Activated CD8-positive, alpha-beta memory T cell treated with anti-CD3 and anti-CD28 coated beads for 4 hours (primary cell): ENCODE measurements around the gene KDM4D.
"Not testable (repeated sequence)": the region's sequence is repeated elsewhere in the genome, so short reads cannot be mapped to it uniquely, and the experiment has no call there.

Experiments
- DNase-seq, 2 donors: peaks; one replicate each; pipeline ENCODE4 v3.0.0-alpha.2; 2020; ENCODE audit warnings: low read depth in 2 of 2

KDM4D gene

GRCh38 chr11:94958121-94958696, 15.3 kb upstream of the KDM4D start:
- no peak for DNase-seq

- DNase-seq: no peak
Measured at GRCh38 chr11:94959179-94959578, 14.3 kb upstream of the KDM4D start.

- DNase-seq: no peak
Measured at GRCh38 chr11:94960488-94960887, 13.0 kb upstream of the KDM4D start.

GRCh38 chr11:94961255-94961654, 12.3 kb upstream of the KDM4D start:
- DNase-seq: no peak

GRCh38 chr11:94964934-94965333, 8.6 kb upstream of the KDM4D start:
- no peak for DNase-seq

GRCh38 chr11:94968334-94968958, 5.1 kb upstream of the KDM4D start:
- no peak for DNase-seq

GRCh38 chr11:94972700-94973098, 810 bp upstream of the KDM4D start:
- no peak for DNase-seq

- no peak for DNase-seq
Measured at GRCh38 chr11:94974178-94974577, 669 bp downstream of the KDM4D start.

GRCh38 chr11:94975599-94975998, 2.1 kb downstream of the KDM4D start:
- DNase-seq: no peak

- no peak for DNase-seq
Measured at GRCh38 chr11:94987378-94987777, 13.9 kb downstream of the KDM4D start.

- no peak for DNase-seq
Measured at GRCh38 chr11:94988748-94989147, 15.2 kb downstream of the KDM4D start.

- no peak for DNase-seq
Measured at GRCh38 chr11:94993400-94993943, 20.0 kb downstream of the KDM4D start.

- DNase-seq: no peak
Measured at GRCh38 chr11:94997437-94997836, 23.9 kb downstream of the KDM4D start.

GRCh38 chr11:94998285-94998684, 24.8 kb downstream of the KDM4D start:
- no peak for DNase-seq

- DNase-seq: no peak
Measured at GRCh38 chr11:95003716-95004115, 30.2 kb downstream of the KDM4D start.

- no peak for DNase-seq
Measured at GRCh38 chr11:95005642-95006041, 32.1 kb downstream of the KDM4D start.

- DNase-seq: no peak
Measured at GRCh38 chr11:95011376-95011775, 37.9 kb downstream of the KDM4D start.

GRCh38 chr11:95014184-95014821, 40.8 kb downstream of the KDM4D start:
- DNase-seq: no peak

- no peak for DNase-seq
Measured at GRCh38 chr11:95016139-95016538, 42.6 kb downstream of the KDM4D start.

GRCh38 chr11:95021468-95021867, 48.0 kb downstream of the KDM4D start:
- not testable (repeated sequence) for DNase-seq

GRCh38 chr11:95024958-95025357, 51.4 kb downstream of the KDM4D start, which contains the start of gene KDM4E:
Gene KDM4E (plus strand): TSS chr11:95025258. CDS start chr11:95025558, 300 bp downstream.
- no peak for DNase-seq

GRCh38 chr11:95025594-95025993, 52.1 kb downstream of the KDM4D start:
- DNase-seq: not testable (repeated sequence)

GRCh38 chr11:95028357-95028756, 54.8 kb downstream of the KDM4D start:
- no peak for DNase-seq
